22Rv1 (cell line): ENCODE results near the gene DNER.

Experiments
- CTCF ChIP-seq: fragments of 450-650 bp; IDR thresholded peaks from 2 replicates; pipeline ENCODE4 v1.5.1; 2017; ENCODE audit warnings: mild to moderate bottlenecking
- ZFX ChIP-seq: fragments of 450-650 bp; IDR thresholded peaks from 2 replicates; pipeline ENCODE4 v1.6.1; 2017; ENCODE audit warnings: antibody characterized with exemption, borderline replicate concordance

- no peak for TF ChIP-seq CTCF
- TF ChIP-seq ZFX, result no peak
Measured at GRCh38 chr2:229447227-229447626, 267.1 kb downstream of the DNER start.
